ENCODE data around the gene PPM1H. TPM values are rescaled to one million over a fixed set of nuclear protein-coding genes. Genes with fewer than 3 reads are reported as not detected.

Gene PPM1H
- 10 to 100 TPM; 29.8 to 35.8 TPM for total RNA-seq
- 10 to 100 TPM; 22.0 to 22.2 TPM for polyA plus RNA-seq (ENCODE audit: insufficient read length in 2 of 2)
- long read RNA-seq, donor 1 = 0 reads
- long read RNA-seq, donor 2, full-length matches to known transcripts = 1 of 1 reads
- long read RNA-seq, donor 2, partial matches to known transcripts = 0 of 1 reads
- long read RNA-seq, donor 2, other reads (novel, unspliced or antisense) = 0 of 1 reads
- long read RNA-seq, donor 3, full-length matches to known transcripts = 2 of 2 reads
- long read RNA-seq, donor 3, partial matches to known transcripts = 0 of 2 reads
- long read RNA-seq, donor 3, other reads (novel, unspliced or antisense) = 0 of 2 reads
- long read RNA-seq, donor 4, full-length matches to known transcripts = 1 of 1 reads
- long read RNA-seq, donor 4, partial matches to known transcripts = 0 of 1 reads
- long read RNA-seq, donor 4, other reads (novel, unspliced or antisense) = 0 of 1 reads

DNA sequence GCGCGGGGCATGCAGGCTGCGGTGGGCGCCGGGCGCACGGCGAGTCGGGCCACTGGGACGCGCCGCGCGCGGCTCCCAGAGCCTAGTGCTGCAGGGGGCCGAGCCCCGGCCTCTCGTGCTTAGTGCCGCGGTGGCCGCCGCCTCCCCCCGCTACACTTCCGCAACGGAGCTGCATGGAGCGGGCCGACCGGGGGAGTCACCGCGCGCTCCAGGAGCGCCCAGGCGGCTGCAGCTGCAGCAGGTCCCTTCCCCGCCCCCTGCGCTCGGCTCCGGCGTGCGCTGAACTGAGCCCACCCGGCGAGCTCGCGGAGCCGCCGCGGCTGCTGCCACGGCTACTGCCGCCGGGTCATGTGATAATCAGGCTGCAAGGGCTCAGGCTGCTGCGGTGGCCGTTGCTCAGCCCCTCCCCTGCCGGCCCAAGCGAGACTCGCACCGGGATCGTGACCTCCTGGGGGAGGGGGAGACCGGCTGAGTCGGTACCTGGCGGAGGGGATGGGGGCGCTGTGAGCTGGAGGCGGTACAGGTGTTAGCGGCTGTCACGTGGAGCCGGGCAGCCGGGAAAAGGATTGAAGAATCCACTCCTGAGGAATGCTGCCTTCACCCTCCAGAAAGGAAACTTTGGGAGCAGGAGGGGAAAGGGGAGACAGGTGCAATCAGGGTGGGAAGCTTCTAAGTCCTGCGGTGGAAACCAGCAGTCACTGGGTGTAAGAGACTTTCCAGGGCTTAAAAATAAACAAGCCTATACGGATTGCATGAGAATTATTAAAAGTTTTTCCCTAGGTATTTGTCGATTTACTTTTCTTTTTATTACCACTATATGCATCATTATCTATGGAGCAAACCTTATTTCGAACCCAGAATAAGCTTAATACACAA lies at the start of gene PPM1H:
TSS of gene PPM1H (minus strand) at position 352 of the 876 bp plus-strand sequence. CDS start 414 bp downstream, outside the sequence.
- Histone ChIP-seq H3K36me3 (ENCODE audit: control insufficient read depth, insufficient read depth, low read length) (no peaks in the 10 kb centered on the region), H3K27ac (ENCODE audit: low read depth, low read length) (peak within 1 kb of the TSS; percentile 72), H3K27me3 (ENCODE audit: control insufficient read depth, insufficient read depth, low read length) (peaks cover 7% of the 10 kb centered on the region), H3K4me1 (ENCODE audit: control insufficient read depth, insufficient read depth, low read length) (peaks cover 13% of the 10 kb centered on the region), H3K4me3 (ENCODE audit: low read depth, low read length) (peak within 1 kb of the TSS; percentile 80), H3K9me3 (ENCODE audit: control insufficient read depth, insufficient read depth, low read length) (no peaks in the 10 kb centered on the region)
- DNase-seq (ENCODE audit: low read depth in 4 of 6, low spot score in 6 of 6) = peak; percentile 38 to 93 (median 60)
- WGBS (ENCODE audit: insufficient coverage) = under 1% methylated on average over 54 of the region's 69 CpGs

- no peak for DNase-seq (ENCODE audit: low read depth in 4 of 6, low spot score in 6 of 6)
- Histone ChIP-seq H3K27me3 (ENCODE audit: control insufficient read depth, insufficient read depth, low read length) (no peaks in the 10 kb centered on the region), H3K4me1 (ENCODE audit: control insufficient read depth, insufficient read depth, low read length) (no peaks in the 10 kb centered on the region), H3K4me3 (ENCODE audit: low read depth, low read length) (no peak overlapping the region), H3K9me3 (ENCODE audit: control insufficient read depth, insufficient read depth, low read length) (no peaks in the 10 kb centered on the region), H3K27ac (ENCODE audit: low read depth, low read length) (no peak overlapping the region), H3K36me3 (ENCODE audit: control insufficient read depth, insufficient read depth, low read length) (no peaks in the 10 kb centered on the region)
- 57% methylated on average over 3 of the region's 4 CpGs for WGBS (ENCODE audit: insufficient coverage)
Observed at GRCh38 chr12:62983594-62983993, 48.6 kb upstream of the PPM1H start.

- Histone ChIP-seq H3K27ac (ENCODE audit: low read depth, low read length) (no peak overlapping the region), H3K9me3 (ENCODE audit: control insufficient read depth, insufficient read depth, low read length) (no peaks in the 10 kb centered on the region), H3K4me3 (ENCODE audit: low read depth, low read length) (no peak overlapping the region), H3K27me3 (ENCODE audit: control insufficient read depth, insufficient read depth, low read length) (no peaks in the 10 kb centered on the region), H3K36me3 (ENCODE audit: control insufficient read depth, insufficient read depth, low read length) (no peaks in the 10 kb centered on the region), H3K4me1 (ENCODE audit: control insufficient read depth, insufficient read depth, low read length) (no peaks in the 10 kb centered on the region)
- no peak for DNase-seq (ENCODE audit: low read depth in 4 of 6, low spot score in 6 of 6)
Observed at GRCh38 chr12:62978768-62979167, 43.8 kb upstream of the PPM1H start.

GRCh38 chr12:62977883-62978282 lies 42.9 kb upstream of the PPM1H start:
- Histone ChIP-seq H3K9me3 (ENCODE audit: control insufficient read depth, insufficient read depth, low read length) (no peaks in the 10 kb centered on the region), H3K36me3 (ENCODE audit: control insufficient read depth, insufficient read depth, low read length) (no peaks in the 10 kb centered on the region), H3K4me1 (ENCODE audit: control insufficient read depth, insufficient read depth, low read length) (no peaks in the 10 kb centered on the region), H3K4me3 (ENCODE audit: low read depth, low read length) (no peak overlapping the region), H3K27ac (ENCODE audit: low read depth, low read length) (no peak overlapping the region), H3K27me3 (ENCODE audit: control insufficient read depth, insufficient read depth, low read length) (no peaks in the 10 kb centered on the region)
- no peak for DNase-seq (ENCODE audit: low read depth in 4 of 6, low spot score in 6 of 6)
- no CpG with 5 or more reads among the region's 1 CpG for whole genome bisulfite sequencing (ENCODE audit: insufficient coverage)

DNA sequence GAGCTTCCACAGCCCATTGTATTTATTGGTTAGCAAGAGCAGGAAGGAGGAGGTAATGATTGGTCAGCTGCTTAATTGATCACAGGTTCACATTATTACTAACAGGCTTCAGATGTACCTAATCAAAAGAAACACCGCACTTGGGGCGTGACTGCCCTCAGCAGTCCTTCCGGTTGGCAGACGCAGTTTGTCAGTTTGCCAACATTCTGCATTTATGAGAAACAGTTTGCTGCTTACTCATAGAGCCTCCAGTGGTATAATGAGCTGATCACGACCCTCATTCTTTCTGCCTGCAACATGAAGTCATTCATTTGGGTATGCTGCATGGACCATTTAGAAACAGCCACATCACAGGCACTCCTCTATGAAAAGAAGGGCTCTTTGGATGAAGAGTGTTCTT lies 42.5 kb upstream of the PPM1H start:
- 89% methylated on average over 5 of the region's 5 CpGs for WGBS (ENCODE audit: insufficient coverage)
- no peaks in the 10 kb centered on the region for H3K9me3 ChIP-seq (ENCODE audit: control insufficient read depth, insufficient read depth, low read length)
- no peak overlapping the region for H3K4me3 ChIP-seq (ENCODE audit: low read depth, low read length)
- no peaks in the 10 kb centered on the region for H3K4me1 ChIP-seq (ENCODE audit: control insufficient read depth, insufficient read depth, low read length)
- H3K36me3 ChIP-seq (ENCODE audit: control insufficient read depth, insufficient read depth, low read length) = no peaks in the 10 kb centered on the region
- no peak for DNase-seq (ENCODE audit: low read depth in 4 of 6, low spot score in 6 of 6)
- H3K27ac ChIP-seq (ENCODE audit: low read depth, low read length) = no peak overlapping the region
- no peaks in the 10 kb centered on the region for H3K27me3 ChIP-seq (ENCODE audit: control insufficient read depth, insufficient read depth, low read length)

GRCh38 chr12:62976110-62976662 lies 41.2 kb upstream of the PPM1H start:
- Histone ChIP-seq H3K36me3 (ENCODE audit: control insufficient read depth, insufficient read depth, low read length) (no peaks in the 10 kb centered on the region), H3K9me3 (ENCODE audit: control insufficient read depth, insufficient read depth, low read length) (no peaks in the 10 kb centered on the region), H3K27ac (ENCODE audit: low read depth, low read length) (no peak overlapping the region), H3K4me3 (ENCODE audit: low read depth, low read length) (no peak overlapping the region), H3K4me1 (ENCODE audit: control insufficient read depth, insufficient read depth, low read length) (no peaks in the 10 kb centered on the region), H3K27me3 (ENCODE audit: control insufficient read depth, insufficient read depth, low read length) (no peaks in the 10 kb centered on the region)
- no peak for DNase-seq (ENCODE audit: low read depth in 4 of 6, low spot score in 6 of 6)
- no CpG with 5 or more reads among the region's 4 CpGs for WGBS (ENCODE audit: insufficient coverage)

- peak in 1 of 6 donors; percentile 8 for DNase-seq (ENCODE audit: low read depth in 4 of 6, low spot score in 6 of 6)
- Histone ChIP-seq H3K36me3 (ENCODE audit: control insufficient read depth, insufficient read depth, low read length) (no peaks in the 10 kb centered on the region), H3K4me1 (ENCODE audit: control insufficient read depth, insufficient read depth, low read length) (no peaks in the 10 kb centered on the region), H3K4me3 (ENCODE audit: low read depth, low read length) (no peak overlapping the region), H3K27ac (ENCODE audit: low read depth, low read length) (no peak overlapping the region), H3K9me3 (ENCODE audit: control insufficient read depth, insufficient read depth, low read length) (no peaks in the 10 kb centered on the region), H3K27me3 (ENCODE audit: control insufficient read depth, insufficient read depth, low read length) (no peaks in the 10 kb centered on the region)
- WGBS (ENCODE audit: insufficient coverage) = no CpG with 5 or more reads among the region's 1 CpG
Observed at GRCh38 chr12:62971769-62972525, 37.0 kb upstream of the PPM1H start.

DNA sequence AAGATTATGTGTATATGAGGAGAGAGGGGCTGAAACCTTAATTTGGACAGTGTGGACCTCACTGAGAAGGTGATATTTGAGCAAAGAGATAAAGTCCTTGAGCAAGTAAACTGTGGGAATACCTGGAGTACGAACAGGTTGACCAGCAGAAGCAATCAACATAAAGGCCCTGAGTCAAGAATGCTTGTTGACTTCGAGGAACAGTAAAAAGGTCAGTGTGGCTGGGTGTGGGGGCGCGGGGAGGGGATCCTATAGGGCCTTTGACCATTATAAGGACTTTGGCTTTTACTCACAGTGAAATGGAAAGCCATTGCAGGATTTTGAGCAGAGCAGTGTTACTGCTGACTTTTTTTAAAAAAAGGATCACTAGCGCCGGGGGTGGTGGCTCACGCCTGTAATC lies 34.7 kb upstream of the PPM1H start:
- DNase-seq (ENCODE audit: low read depth in 4 of 6, low spot score in 6 of 6) = no peak

DNA sequence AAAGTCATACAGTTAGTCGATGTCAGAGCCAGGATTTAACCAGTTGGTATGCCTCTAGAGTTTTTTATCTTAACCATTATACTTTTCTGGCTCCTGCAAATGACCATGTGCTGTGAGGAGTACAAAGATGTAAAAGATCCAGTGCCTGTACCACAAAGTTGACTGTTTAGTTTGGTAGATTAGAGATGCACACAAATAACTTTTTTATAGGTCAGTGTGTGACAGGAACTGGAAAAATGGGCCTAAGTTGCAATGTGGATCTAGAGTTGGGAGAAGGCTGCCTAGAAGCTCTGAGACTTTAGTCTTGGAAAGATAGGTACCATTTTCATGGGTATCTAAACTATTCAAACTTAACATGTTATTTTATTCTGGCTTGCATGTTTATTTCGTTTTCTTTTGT lies 32.8 kb upstream of the PPM1H start:
- no peaks in the 10 kb centered on the region for H3K36me3 ChIP-seq (ENCODE audit: control insufficient read depth, insufficient read depth, low read length)
- H3K27ac ChIP-seq (ENCODE audit: low read depth, low read length) = no peak overlapping the region
- WGBS (ENCODE audit: insufficient coverage) = no CpG with 5 or more reads among the region's 2 CpGs
- no peaks in the 10 kb centered on the region for H3K4me1 ChIP-seq (ENCODE audit: control insufficient read depth, insufficient read depth, low read length)
- no peak for DNase-seq (ENCODE audit: low read depth in 4 of 6, low spot score in 6 of 6)
- no peaks in the 10 kb centered on the region for H3K9me3 ChIP-seq (ENCODE audit: control insufficient read depth, insufficient read depth, low read length)
- no peaks in the 10 kb centered on the region for H3K27me3 ChIP-seq (ENCODE audit: control insufficient read depth, insufficient read depth, low read length)
- H3K4me3 ChIP-seq (ENCODE audit: low read depth, low read length) = no peak overlapping the region

More for the DNA sequence above, 34.7 kb upstream of the PPM1H start:
- H3K4me3 ChIP-seq (ENCODE audit: low read depth, low read length) = no peak overlapping the region
- no peaks in the 10 kb centered on the region for H3K36me3 ChIP-seq (ENCODE audit: control insufficient read depth, insufficient read depth, low read length)
- H3K27me3 ChIP-seq (ENCODE audit: control insufficient read depth, insufficient read depth, low read length) = no peaks in the 10 kb centered on the region
- no peaks in the 10 kb centered on the region for H3K4me1 ChIP-seq (ENCODE audit: control insufficient read depth, insufficient read depth, low read length)
- no peaks in the 10 kb centered on the region for H3K9me3 ChIP-seq (ENCODE audit: control insufficient read depth, insufficient read depth, low read length)
- 94% methylated on average over 4 of the region's 7 CpGs for WGBS (ENCODE audit: insufficient coverage)
- H3K27ac ChIP-seq (ENCODE audit: low read depth, low read length) = no peak overlapping the region
